Measurements from ENCODE around the gene PTPRK.
"Not testable (repeated sequence)": the region's sequence is repeated elsewhere in the genome, so short reads cannot be mapped to it uniquely, and the experiment has no call there.

The PTPRK gene

GRCh38 chr6:128438393-128438792 is 82.0 kb downstream of the PTPRK start:
- no peak for TF ChIP-seq CTCF (IDR thresholded peaks at IDR 0.05; ENCODE audit: control insufficient read depth, insufficient read depth, low read depth, low read length, missing control alignments)
- DNase-seq (ENCODE audit: low read depth): no peak
- no peak overlapping the region for H3K4me3 ChIP-seq (ENCODE audit: control insufficient read depth, low read depth, low read length)

- no peak overlapping the region for H3K4me3 ChIP-seq (ENCODE audit: control insufficient read depth, low read depth, low read length)
Measured at GRCh38 chr6:128437685-128438084, 82.7 kb downstream of the PTPRK start.

GRCh38 chr6:128434752-128435151 is 85.6 kb downstream of the PTPRK start:
- H3K4me3 ChIP-seq (ENCODE audit: control insufficient read depth, low read depth, low read length); DNase-seq (ENCODE audit: low read depth): not testable (repeated sequence)

More at GRCh38 chr6:128437685-128438084, 82.7 kb downstream of the PTPRK start:
- DNase-seq (ENCODE audit: low read depth): no peak
- TF ChIP-seq CTCF (IDR thresholded peaks at IDR 0.05; ENCODE audit: control insufficient read depth, insufficient read depth, low read depth, low read length, missing control alignments): no peak

- H3K4me3 ChIP-seq (ENCODE audit: control insufficient read depth, low read depth, low read length): no peak overlapping the region
- no peak for TF ChIP-seq CTCF (IDR thresholded peaks at IDR 0.05; ENCODE audit: control insufficient read depth, insufficient read depth, low read depth, low read length, missing control alignments)
- peak; percentile 23 for DNase-seq (ENCODE audit: low read depth)
Measured at GRCh38 chr6:128432394-128432793, 88.0 kb downstream of the PTPRK start.

GRCh38 chr6:128427139-128427538 is 93.3 kb downstream of the PTPRK start:
- no peak overlapping the region for H3K4me3 ChIP-seq (ENCODE audit: control insufficient read depth, low read depth, low read length)
- no peak for TF ChIP-seq CTCF (IDR thresholded peaks at IDR 0.05; ENCODE audit: control insufficient read depth, insufficient read depth, low read depth, low read length, missing control alignments)

GRCh38 chr6:128425856-128426255 is 94.5 kb downstream of the PTPRK start:
- H3K4me3 ChIP-seq (ENCODE audit: control insufficient read depth, low read depth, low read length): no peak overlapping the region
- DNase-seq (ENCODE audit: low read depth): no peak
- no peak for TF ChIP-seq CTCF (IDR thresholded peaks at IDR 0.05; ENCODE audit: control insufficient read depth, insufficient read depth, low read depth, low read length, missing control alignments)

More at GRCh38 chr6:128427139-128427538, 93.3 kb downstream of the PTPRK start:
- no peak for DNase-seq (ENCODE audit: low read depth)

GRCh38 chr6:128422871-128423270 is 97.5 kb downstream of the PTPRK start:
- TF ChIP-seq CTCF (IDR thresholded peaks at IDR 0.05; ENCODE audit: control insufficient read depth, insufficient read depth, low read depth, low read length, missing control alignments): no peak
- no peak overlapping the region for H3K4me3 ChIP-seq (ENCODE audit: control insufficient read depth, low read depth, low read length)
- no peak for DNase-seq (ENCODE audit: low read depth)
